Subcutaneous adipose tissue (tissue), 4 donors: ENCODE results near the gene GABBR2. TPM values are rescaled to one million over a fixed set of nuclear protein-coding genes. Genes with fewer than 3 reads are reported as not detected.

Experiments used
- total RNA-seq, 4 donors: library from RNA; depleted of rRNA; stranded (reverse); fragments of >200 nt; gene quantifications; one replicate each; pipeline ENCODE4 v1.1.0, GENCODE V29; 2016
- TF ChIP-seq, protein P1 (sequence below): fragments of 450-650 bp; IDR thresholded peaks from one replicate; pipeline ENCODE4 v1.5.1; 2016; ENCODE audit warnings: low read depth, mild to moderate bottlenecking, control low read depth, antibody characterized with exemption, moderate library complexity

Gene GABBR2
- total RNA-seq, 4 donors from 2014 or later, result not detected

DNA sequence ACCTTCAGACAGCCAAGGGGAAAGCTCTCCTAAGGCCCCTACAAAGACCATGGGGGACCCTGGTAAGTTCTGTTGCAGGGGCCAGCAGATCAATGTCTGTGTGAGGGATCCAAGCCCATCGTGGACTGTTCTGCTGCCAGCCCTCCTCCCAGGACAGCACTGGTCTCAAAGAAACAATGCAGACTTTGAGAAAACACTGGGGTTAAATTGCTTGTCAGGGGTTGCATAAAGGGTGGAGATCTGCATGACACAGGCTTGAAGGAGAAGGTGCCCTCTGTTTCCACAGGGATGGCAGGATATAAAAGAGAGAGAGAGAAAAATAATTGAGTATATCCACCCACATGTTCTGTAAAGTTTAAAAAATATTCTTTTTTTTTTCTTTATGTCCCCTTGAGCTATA lies 295.7 kb downstream of the GABBR2 start:
- TF ChIP-seq, protein P1, sequence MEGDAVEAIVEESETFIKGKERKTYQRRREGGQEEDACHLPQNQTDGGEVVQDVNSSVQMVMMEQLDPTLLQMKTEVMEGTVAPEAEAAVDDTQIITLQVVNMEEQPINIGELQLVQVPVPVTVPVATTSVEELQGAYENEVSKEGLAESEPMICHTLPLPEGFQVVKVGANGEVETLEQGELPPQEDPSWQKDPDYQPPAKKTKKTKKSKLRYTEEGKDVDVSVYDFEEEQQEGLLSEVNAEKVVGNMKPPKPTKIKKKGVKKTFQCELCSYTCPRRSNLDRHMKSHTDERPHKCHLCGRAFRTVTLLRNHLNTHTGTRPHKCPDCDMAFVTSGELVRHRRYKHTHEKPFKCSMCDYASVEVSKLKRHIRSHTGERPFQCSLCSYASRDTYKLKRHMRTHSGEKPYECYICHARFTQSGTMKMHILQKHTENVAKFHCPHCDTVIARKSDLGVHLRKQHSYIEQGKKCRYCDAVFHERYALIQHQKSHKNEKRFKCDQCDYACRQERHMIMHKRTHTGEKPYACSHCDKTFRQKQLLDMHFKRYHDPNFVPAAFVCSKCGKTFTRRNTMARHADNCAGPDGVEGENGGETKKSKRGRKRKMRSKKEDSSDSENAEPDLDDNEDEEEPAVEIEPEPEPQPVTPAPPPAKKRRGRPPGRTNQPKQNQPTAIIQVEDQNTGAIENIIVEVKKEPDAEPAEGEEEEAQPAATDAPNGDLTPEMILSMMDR, result no peak

DNA sequence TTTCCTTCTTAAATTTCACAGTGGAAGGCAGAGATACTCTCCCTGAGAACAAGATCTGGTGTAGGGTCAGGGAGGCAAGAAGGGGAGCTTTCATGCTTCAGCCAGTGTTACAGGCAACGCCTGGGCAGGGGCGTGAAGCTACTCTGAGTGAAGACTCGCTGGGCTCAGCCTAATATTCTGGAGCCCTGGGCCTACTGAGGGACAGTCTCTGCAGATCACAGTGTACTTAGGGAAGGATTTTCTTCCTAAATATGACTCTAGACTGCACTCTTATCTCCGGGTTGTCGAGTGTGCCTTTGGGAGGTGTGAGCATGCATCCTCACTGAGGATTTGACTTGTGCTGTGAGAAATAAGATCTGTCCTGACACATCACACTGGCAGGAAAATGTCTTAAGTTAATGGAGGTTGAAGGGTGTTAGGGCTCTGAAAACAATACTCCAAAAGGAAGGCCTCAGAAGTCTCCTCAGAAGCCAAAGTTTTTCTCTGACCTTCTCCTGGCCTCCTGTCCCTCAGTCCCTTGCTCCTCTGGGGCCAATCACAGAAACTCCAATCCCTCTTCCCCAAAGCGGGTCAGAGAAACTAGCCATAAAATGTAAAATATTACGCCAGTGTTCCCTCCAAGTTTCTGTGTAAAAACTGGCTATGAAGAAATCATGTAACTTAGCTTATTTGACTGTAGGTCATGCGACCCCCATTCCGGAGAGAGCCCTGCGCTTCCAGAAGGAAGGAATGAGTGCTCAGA lies 296.5 kb downstream of the GABBR2 start:
- TF ChIP-seq, protein P1, result no peak

DNA sequence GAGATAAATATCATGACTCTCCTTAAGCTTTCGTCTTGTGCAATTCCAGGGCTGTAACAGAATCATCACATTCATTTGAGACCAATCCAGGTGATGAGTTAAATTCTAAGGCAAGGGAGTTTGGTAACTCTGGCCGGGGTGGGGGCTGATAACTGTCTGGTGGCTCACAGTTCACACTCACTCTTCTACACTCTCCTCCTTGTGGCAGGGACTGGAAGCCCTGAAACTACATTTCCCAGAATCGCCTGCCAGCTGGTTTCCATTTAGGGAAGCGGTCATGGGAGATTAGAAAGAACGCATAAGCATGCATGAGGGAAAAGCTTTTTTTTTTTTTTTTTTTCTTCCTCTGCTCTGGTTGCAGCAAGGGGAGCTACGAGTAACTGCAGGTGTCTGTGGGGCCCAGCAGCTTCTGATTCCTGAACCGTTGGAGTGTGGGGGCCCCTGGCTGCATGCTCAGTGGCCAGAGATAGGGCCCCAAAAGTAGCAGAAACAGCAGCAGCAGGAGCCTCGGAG lies 298.5 kb downstream of the GABBR2 start:
- TF ChIP-seq, protein P1, result no peak

DNA sequence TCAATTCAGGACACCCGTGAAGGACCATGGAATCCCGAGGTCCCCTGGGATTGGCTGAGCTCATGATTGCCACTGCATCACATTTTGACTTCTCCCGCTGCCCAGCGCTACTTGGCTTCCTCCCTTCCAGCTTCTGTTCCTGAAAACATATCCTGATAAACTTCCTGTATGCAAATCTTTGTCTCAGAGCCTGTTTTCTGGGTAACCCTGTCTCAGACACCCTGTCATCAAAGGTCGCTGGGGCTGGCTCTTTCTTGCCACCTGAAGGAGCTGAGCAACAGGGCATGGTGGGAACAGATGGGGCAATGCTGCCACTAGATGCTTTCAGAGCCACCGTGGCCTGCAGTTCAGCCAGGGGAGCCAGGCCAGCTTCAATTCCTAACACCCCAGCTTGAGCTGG lies 299.0 kb downstream of the GABBR2 start:
- TF ChIP-seq, protein P1, result no peak

DNA sequence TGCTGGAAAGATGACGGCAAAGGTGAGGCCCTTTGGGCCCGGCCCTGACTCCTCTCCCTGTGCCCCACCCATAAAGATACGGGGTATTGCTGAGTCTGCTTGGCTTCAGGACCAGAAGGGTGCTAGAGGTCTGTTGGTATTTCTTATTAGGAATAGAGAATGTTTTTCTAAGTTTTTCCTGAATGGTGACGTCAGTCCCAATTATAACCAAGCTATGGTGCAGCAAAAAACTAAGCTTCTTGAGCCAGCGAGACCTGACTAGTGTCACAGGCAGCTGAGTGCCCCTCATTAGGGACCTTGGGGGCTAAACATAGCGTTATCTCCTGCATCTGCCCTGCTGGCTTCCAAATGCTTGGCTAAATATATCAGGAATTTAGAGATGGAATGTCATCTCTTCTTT lies 302.3 kb downstream of the GABBR2 start:
- TF ChIP-seq, protein P1, result no peak

DNA sequence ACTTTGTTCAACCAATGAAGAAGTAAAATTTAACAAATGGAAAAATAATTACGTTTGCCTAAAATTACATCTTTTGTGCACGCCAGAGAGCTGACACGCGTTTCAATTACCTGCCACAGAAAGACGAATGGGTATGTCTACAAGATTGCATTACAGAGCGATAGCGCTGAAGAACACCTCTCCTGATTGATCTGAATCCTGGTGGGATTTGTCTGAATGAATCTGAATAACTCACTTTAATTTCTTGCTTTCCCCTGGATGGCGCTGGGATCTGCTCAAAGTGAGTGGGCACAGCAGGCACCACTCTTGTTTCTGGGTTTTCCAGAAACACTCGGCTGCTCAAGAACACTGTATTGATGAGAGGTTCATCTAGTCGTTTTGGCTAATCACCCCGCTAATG lies 304.5 kb downstream of the GABBR2 start:
- TF ChIP-seq, protein P1, result no peak

DNA sequence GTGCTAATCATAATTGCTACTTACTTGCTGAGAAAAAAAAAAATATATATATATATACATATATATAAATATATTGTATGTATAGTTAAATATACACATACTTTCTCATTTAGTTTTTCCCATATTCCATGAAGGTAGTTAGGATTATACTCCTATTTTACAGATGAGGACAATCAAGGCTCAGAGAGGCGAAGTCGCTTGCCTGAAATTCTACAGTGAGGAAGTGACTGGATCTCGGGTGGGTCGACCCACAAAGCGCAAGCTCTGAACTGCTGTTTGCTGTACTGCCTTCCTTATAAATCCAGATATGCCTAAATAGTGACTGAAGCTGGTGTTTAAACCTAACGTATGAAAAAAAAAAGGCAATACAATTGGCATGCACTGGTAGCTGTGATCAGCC lies 305.0 kb downstream of the GABBR2 start:
- TF ChIP-seq, protein P1, result no peak
